ENCODE results near the gene C11orf68.

GRCh38 chr11:65894034-65894591, 24.7 kb downstream of the C11orf68 start:
- peak in 1 of 6 experiments; percentile 6 for TF ChIP-seq CTCF (IDR thresholded peaks at IDR 0.05)
- TF ChIP-seq POLR2A (IDR thresholded peaks at IDR 0.05): peak in 1 of 4 donors; percentile 20
- TF ChIP-seq EP300 (IDR thresholded peaks at IDR 0.05): no peak

All from upper lobe of left lung (tissue), 4 donors.